Activated CD8-positive, alpha-beta memory T cell treated with anti-CD3 and anti-CD28 coated beads, Interleukin-2, amount 50 U/mL, for 1 hour (primary cell): ENCODE measurements around the gene TMEM108.

Experiments used
- DNase-seq: peaks from one replicate; pipeline ENCODE4 v3.0.0-alpha.2; 2020; ENCODE audit errors: extremely low read depth

TMEM108 gene

GRCh38 chr3:133162670-133163305 lies 124.6 kb downstream of the TMEM108 start:
- no peak for DNase-seq

GRCh38 chr3:133167340-133168024 lies 129.3 kb downstream of the TMEM108 start:
- DNase-seq: no peak

DNA sequence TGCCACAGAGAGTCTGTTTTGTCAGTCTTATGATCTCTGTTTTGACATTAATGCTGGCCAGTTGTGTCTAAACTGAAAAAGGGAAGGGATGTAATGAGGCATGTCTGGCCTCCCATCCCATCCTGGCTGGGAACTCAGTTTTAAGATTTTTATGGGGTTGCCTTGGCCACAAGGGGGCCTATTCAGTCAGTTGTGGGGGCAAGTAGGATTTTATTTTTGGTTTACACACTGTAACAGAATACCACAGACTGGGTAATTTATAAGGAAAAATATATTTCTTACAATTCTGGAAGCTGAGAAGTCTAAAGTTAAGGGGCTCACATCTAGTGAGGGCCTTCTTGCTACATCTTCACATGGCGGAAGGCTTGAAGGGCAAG lies 129.8 kb downstream of the TMEM108 start:
- no peak for DNase-seq

GRCh38 chr3:133169331-133170068 lies 131.3 kb downstream of the TMEM108 start:
- DNase-seq: no peak

- no peak for DNase-seq
Measured at GRCh38 chr3:133171831-133172230, 133.6 kb downstream of the TMEM108 start.

DNA sequence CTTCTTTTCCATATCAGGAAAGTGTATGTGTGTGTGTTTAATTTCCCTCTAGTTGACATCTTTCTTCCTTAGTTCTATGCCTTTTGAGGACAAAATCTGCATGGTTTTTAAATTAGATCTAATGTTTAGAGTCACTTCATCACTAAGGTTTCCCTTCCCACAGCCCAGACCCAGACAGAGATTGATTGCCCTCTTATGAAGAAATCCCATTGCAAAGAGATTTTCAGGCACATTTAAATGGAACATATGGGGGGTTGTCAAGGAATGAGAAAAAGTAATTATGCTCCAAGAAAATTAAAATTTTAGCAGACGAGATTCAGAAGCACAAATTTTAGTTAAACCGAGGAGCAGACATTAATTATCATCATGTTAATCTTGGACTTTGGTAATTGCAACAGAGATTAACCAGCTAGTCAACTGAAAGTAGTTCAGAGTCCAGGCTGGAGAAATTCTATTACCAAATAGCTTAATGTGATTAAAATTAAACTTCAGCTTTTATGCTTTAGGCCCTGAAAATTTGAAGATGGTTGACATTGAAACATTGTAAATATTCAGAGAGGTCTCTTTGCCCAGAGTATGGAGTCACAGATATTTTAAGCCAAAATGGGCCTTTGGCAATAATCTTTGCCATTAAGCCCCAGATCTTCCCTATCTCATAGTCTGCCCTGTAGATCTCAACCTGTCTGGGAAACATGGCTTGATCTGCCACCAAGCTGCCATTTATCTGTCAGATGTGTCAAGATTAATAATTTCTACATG lies 143.4 kb downstream of the TMEM108 start:
- no peak for DNase-seq

DNA sequence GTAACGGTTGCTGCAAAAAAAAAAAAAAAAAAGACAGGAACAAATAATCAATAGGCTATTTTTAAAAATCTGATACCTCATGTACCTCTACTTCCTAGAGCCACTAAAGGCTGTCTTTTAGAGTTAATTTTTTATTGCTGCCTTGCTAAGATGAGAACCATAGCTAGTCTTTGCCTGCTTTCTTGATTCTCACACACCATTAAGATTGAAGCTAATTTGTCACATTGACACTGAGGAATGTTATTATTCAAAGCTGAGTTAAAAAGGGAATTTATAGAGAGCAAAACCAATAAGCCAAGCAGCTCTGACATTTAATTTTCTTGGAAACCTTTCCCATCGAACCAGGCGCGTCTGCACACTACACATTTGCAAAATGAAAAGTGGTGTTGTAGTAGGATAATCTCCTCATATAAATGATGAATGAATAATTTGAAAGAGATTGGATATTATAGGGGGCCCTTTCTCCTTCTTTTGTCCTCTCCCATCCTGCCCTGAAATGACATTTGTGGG lies 149.7 kb downstream of the TMEM108 start:
- DNase-seq: no peak

DNA sequence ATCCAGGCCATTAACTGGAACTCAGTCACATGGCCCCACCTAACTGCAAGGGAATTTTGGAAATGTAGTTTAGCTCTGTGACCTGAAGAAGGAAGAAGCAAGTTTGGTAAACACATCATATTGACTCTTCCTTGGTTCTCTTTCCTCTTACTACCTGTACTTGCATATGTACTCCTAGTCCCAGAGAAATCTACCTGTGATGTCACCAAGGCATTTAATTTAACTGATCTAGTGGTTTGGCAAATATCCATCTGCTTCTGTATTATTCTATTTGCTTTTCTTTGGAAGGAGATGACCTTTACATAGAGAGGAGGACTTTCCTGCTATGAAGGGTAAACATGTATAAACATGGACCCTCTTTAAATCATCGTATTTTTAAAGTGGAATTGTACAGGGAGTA lies 150.8 kb downstream of the TMEM108 start:
- no peak for DNase-seq

GRCh38 chr3:133189893-133190292 lies 151.7 kb downstream of the TMEM108 start:
- DNase-seq: no peak

- DNase-seq: no peak
Measured at GRCh38 chr3:133191818-133192217, 153.6 kb downstream of the TMEM108 start.

GRCh38 chr3:133192363-133192945 lies 154.3 kb downstream of the TMEM108 start:
- no peak for DNase-seq

DNA sequence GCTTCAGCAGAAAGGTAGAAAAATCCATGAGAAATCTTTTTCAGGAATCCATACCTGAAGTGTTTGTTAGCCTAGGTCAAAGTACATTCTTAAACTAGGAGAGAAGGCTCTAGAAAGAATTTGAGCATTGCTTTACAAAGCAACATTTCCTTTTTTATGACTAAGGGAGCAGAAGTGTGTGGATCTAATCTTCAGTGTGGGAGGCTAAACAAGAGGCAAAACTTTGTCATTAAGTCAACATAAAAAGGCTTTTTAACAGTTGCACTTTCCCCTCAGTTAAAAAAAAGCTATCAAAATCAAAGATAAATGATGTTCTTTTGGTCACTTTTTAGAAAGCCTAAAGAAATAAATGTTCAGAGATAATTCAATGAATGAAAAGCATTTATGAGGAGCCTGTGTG lies 154.8 kb downstream of the TMEM108 start:
- DNase-seq: no peak

- DNase-seq: no peak
Measured at GRCh38 chr3:133196527-133196926, 158.3 kb downstream of the TMEM108 start.

DNA sequence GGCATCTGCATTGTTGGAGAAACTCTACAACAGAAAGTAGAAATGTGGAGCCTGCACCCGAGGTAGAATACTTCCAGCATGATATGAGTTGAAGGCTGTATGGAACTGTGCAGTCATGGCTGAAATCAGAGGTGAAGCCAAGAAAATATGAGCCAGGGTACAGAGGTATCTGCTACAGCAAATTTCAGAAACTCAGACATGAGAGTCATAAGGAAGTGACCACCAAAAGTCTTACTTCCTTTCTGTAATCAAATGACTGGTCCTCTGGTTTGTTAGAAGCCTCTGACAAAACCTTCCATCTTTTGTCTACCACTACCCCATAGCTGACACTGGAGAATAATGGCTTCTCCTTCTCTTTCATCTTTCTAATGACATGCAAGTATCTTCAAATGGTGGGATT lies 159.4 kb downstream of the TMEM108 start:
- no peak for DNase-seq

DNA sequence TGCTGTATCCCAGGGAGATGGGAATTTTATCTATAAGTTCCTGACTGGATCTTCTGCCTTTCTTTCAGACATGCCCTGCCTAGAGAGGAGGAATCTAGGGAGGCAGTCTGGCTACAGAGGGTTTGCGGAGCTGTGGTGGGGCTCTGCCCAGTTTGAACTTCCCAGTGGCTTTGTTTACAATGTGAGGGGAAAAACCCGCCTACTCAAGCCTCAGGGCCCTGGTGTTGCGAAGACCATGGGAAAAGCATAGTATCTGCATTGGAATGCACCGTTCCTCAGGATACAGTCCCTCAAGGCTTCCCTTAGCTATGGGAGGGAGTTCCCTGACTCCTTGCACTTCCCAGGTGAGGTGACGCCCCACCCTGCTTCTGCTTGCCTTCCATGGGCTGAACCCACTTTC lies 168.7 kb downstream of the TMEM108 start:
- no peak for DNase-seq

DNA sequence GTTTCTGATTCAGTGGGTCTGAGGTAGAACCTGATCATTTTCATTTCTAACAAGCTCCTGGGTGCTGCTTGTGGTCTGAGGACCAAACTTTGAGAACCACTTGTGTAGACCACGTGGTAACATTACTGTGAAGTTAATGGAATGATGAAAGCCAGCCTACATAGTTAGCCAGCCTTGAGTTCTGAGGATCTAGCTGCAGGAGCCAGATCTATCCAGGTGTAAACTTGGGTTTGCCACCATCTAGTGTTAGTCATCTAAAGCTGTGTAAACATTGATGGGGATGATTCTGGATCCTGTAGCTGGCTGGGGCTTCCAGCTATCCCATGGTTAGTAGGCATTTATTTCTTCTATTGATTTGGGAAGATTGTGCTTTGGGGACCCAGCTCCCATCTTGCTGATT lies 170.0 kb downstream of the TMEM108 start:
- DNase-seq: no peak

DNA sequence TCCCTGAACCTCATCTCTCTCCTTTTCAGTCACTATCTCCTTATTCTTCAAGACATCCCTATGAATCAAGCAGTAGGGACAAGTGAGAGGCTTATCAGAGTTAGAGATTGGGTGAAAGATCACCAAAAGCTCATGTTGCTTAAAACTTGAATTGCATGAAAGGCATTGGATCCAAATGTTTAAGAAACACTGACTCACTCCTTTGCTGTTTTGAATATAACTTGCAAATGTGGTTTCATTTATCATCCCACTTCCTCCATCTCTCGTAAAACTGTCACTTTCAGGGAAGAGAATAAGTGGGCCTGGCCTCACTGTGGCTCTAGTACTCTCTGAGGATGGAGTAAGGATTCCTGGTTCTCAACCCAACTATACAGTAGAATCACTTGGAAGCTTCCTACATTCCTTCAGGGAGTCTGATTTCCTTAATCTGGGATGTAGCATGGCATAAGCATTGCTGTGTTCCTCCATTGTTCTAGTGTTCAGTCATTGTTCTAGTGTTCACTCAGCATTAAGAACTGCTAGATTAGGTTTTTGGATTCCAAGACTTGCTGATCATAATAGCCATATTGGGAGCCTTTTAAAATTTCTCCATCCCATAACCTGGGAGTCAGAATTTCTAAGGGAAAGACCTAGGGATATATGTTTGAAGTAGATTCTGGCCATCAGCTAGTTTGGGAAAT lies 171.8 kb downstream of the TMEM108 start:
- DNase-seq: no peak

DNA sequence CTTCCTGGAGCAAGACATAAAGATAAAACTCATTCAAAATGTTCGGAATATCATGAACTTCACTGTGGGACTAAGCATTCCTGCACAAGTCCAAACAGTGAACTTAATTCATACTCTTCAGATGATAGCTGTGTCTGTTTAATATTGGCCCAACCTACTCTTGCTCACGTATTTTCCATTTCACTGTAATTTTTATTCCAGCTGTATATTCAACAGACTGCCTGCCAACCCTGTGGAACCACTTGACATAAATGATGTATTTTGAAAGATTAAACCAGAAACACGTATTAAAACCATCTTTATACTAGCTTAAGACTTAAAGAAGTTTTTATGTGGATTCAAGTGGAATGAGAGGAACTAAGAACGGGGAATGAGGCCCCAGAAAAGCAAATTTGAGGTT lies 172.5 kb downstream of the TMEM108 start:
- DNase-seq: no peak

DNA sequence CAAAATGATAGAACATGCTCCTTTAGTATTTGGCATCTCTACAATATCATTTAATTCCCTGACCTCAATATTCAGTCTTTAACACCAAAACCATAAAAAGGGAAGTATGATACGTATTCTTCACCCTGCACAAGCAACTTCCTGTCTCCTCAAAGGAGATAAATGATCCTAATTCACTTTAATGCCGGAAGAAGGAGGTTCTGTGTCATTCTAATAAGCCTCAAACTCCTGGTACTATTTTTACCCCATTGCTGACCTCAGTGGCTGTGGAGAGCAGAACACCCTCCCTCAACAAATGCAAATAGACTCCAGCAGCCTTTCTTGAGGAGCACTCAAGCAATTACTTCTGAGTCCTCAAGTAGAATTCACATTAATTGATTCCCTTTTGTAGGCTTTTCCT lies 173.3 kb downstream of the TMEM108 start:
- no peak for DNase-seq

DNA sequence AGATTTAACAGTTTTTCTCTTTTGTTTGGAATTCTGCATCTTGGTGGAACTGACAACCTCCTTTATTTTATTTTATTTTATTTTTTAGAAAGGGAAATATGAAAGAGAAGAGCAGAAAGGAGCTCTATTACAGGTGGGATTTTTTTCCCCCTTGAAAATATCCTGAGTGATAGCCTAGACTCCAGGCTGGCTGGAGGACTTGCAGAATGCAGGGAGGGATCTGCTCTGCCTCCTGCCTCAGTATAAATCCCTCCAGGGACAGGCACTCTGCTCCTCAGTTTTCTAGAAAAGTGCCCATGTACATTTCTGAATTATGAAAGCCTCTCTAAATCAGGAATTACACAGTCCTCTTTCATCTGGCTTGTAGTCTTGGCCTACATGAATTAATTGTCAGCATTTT lies 173.7 kb downstream of the TMEM108 start:
- no peak for DNase-seq

GRCh38 chr3:133213937-133214336 lies 175.7 kb downstream of the TMEM108 start:
- DNase-seq: no peak
